ENCODE results near the gene NPM1. TPM values are rescaled to one million over a fixed set of nuclear protein-coding genes. Genes with fewer than 3 reads are reported as not detected.
"Not testable (repeated sequence)": the region's sequence is repeated elsewhere in the genome, so short reads cannot be mapped to it uniquely, and the experiment has no call there.

The NPM1 gene
- total RNA-seq, 2 experiments from 2014 or later, result 1,050 to 1,562 TPM

DNA sequence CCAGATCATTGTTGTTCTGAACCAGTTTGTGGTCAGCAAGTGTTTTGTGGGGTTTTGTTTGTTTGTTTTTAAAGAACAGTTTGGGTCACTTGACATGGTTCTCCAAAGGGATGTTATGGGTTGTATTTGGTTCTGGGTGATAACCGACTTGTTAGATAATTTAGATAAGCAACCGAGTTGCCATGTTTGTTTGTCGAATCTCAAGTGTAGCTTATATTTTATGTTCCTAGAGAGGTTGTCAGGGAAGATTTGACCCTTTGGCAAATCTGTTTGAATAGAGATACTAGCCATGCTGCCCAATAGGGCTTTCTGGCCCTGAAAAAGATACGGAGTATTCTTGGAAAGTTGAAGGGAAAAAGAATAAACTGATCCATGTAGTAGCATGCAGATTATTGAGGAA lies 19.6 kb downstream of the NPM1 start:
- POLR2A ChIA-PET, result no interaction called here
- Mint-ChIP-seq H3K9me3 (no peaks in the 10 kb centered on the region), H3K27ac (no peak overlapping the region), H3K4me3 (no peak overlapping the region), H3K4me1 (peaks cover 44% of the 10 kb centered on the region), H3K36me3 (ENCODE audit: low read depth) (peaks cover 66% of the 10 kb centered on the region), H3K27me3 (no peaks in the 10 kb centered on the region)
- no peak for DNase-seq
- CTCF ChIA-PET, result no interaction called here

DNA sequence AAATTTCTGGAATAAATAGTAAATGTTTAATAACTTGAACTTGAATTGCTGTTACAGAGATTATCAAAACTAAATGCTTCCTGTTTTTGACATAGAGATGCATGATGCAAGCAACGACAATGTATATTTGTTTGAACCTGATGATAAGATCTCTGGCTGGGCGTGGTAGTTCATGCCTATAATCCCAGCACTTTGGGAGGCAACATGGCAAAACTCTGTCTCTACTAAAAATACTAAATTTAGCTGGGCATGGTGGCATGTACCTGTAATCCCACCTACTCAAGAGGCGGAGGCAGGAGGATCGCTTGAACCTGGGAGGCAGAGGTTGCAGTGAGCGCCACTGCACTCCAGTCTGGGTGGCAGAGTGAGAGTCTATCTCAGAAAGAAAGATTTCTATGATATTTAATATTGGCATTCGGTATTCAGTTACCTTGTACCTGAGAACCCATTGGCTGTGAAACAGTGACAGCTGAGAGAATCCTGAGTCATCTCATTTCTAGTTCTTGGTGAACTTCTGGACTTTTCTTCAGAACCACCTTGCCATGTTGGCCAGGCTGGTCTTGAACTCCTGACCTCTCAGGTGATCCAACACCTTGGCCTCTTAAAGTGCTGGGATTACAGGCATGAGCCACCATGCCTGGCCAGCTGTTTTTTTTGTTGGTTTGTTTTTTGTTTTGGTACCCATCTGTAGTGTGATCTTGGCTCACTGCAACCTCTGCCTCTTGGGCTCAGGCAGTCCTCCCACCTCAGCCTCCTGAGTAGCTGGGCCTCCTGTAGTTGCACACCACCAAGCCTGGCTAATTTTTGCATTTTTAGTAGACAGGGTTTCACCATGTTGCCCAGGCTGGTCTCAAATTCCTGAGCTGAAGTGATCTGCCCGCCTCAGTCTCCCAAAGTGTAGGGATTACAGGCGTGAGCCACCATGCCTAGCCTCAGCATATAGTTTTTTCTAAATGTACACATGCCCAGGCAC lies 21.8 kb downstream of the NPM1 start:
- Mint-ChIP-seq H3K36me3 (ENCODE audit: low read depth) (peaks cover 77% of the 10 kb centered on the region), H3K9me3 (no peaks in the 10 kb centered on the region), H3K27ac (peak overlapping the region; percentile 85), H3K4me1 (peaks cover 44% of the 10 kb centered on the region), H3K27me3 (no peaks in the 10 kb centered on the region), H3K4me3 (no peak overlapping the region)
- DNase-seq, result no peak
- ChIA-PET POLR2A (no interaction called here), CTCF (no interaction called here)

DNA sequence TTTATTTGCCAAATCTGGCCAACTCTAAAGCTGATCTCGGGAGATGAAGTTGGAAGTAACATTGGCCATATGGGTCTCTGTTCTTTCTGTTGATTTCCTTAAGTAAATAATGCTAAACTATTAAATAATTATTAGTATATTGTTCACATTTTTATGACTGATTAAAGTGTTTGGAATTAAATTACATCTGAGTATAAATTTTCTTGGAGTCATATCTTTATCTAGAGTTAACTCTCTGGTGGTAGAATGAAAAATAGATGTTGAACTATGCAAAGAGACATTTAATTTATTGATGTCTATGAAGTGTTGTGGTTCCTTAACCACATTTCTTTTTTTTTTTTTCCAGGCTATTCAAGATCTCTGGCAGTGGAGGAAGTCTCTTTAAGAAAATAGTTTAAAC lies 22.5 kb downstream of the NPM1 start:
- CTCF ChIA-PET, result no interaction called here
- peak overlapping the region; percentile 85 for H3K27ac Mint-ChIP-seq
- no peaks in the 10 kb centered on the region for H3K27me3 Mint-ChIP-seq
- H3K36me3 Mint-ChIP-seq (ENCODE audit: low read depth), result peaks cover 72% of the 10 kb centered on the region
- H3K4me3 Mint-ChIP-seq, result no peak overlapping the region
- POLR2A ChIA-PET, result no interaction called here
- H3K9me3 Mint-ChIP-seq, result no peaks in the 10 kb centered on the region
- H3K4me1 Mint-ChIP-seq, result peaks cover 44% of the 10 kb centered on the region
- no peak for DNase-seq

DNA sequence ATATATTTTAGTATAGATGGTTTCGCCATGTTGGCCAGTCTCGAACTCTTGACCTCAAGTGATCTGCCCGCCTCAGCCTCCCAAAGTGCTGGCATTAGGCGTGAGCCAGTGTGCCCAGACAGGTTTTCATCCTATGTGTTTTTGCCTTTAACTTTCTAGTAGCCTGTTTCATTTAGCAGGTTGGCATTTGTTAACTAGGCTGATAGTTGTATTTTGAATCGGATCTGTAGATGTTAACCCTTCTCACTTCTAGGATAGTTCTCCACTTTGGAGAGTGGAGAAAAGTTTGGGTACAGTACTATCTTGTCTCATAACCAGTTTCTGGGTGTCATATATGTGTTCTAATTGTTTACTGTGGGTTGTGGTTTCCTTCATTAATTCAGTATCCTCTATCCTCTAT lies 24.5 kb downstream of the NPM1 start:
- no peak for DNase-seq
- POLR2A ChIA-PET, result no interaction called here
- H3K4me3 Mint-ChIP-seq, result no peak overlapping the region
- H3K4me1 Mint-ChIP-seq, result peaks cover 30% of the 10 kb centered on the region
- H3K36me3 Mint-ChIP-seq (ENCODE audit: low read depth), result peaks cover 56% of the 10 kb centered on the region
- no peaks in the 10 kb centered on the region for H3K27me3 Mint-ChIP-seq
- CTCF ChIA-PET, result no interaction called here
- no peaks in the 10 kb centered on the region for H3K9me3 Mint-ChIP-seq
- no peak overlapping the region for H3K27ac Mint-ChIP-seq

DNA sequence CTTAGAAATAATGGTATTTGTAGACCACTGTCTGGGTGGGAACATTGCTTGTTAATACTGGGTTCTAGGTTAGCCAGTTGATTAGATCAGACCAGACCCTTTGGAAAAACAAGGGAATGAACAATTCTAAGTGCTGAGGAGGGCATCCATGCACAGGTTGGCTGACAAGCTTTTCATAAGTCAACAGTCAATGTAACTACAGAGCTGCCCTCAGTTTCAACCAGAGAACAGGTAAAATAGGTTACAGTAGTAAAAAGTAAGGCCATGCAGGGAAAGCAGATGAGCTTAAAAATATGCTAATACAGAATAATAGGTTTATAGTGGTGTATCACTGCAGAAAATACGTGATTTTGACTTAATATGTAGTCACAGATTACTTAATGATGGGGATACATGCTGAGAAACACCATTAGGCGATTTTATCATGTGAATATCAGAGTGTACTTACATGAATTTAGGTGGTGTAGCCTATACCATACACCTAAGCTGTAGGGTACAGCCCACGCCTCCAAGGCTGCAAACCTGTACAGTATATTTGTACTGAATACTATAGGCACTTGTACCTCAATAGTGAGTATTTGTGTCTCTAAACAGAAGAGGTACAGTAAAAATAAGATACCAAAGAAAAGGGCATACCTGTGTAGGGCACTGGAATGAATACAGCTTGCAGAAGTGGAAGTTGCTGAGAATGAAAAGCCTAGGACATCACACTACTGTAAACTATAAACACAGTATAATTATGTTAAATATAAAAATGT lies 25.7 kb downstream of the NPM1 start:
- H3K9me3 Mint-ChIP-seq, result no peaks in the 10 kb centered on the region

DNA sequence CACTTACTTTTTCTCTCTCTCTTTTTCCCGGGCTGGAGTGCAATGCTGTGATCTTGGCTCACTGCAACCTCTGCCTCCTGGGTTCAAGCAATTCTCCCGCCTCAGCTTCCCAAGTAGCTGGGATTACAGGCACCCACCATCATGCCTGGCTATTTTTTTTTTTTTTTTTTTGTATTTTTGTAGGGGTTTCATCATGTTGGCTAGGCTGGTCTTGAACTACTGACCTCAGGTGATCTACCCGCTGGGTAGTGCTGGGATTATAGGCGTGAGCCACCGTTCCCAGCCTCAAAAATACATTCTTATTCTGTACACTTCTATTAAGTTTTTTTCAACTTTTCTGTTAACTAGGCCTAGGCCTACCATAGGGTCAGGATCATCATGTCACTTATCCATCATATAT lies 26.3 kb downstream of the NPM1 start:
- H3K4me3 Mint-ChIP-seq, H3K27me3 Mint-ChIP-seq, DNase-seq, H3K9me3 Mint-ChIP-seq, CTCF ChIA-PET, H3K27ac Mint-ChIP-seq: not testable (repeated sequence)
- H3K36me3 Mint-ChIP-seq (ENCODE audit: low read depth), result peaks cover 39% of the 10 kb centered on the region
- POLR2A ChIA-PET, result interaction anchor here (0.6 kb wide), 1 partner anchor 1152 kb away, joined by 6 read pairs; no protein-coding TSS in a partner anchor
- H3K4me1 Mint-ChIP-seq, result peaks cover 16% of the 10 kb centered on the region

More for the DNA sequence above, 25.7 kb downstream of the NPM1 start:
- no peak for DNase-seq
- ChIA-PET POLR2A (interaction anchor here (0.6 kb wide), 1 partner anchor 1152 kb away, joined by 6 read pairs; no protein-coding TSS in a partner anchor), CTCF (interaction anchor here (0.5 to 0.6 kb wide), 2 partner anchors 12 to 451 kb away, joined by 3 to 6 read pairs; no protein-coding TSS in a partner anchor)
- peaks cover under 1% of the 10 kb centered on the region for H3K27me3 Mint-ChIP-seq
- peak overlapping the region; percentile 61 for H3K27ac Mint-ChIP-seq
- no peak overlapping the region for H3K4me3 Mint-ChIP-seq
- peaks cover 19% of the 10 kb centered on the region for H3K4me1 Mint-ChIP-seq
- H3K36me3 Mint-ChIP-seq (ENCODE audit: low read depth), result peaks cover 44% of the 10 kb centered on the region

DNA sequence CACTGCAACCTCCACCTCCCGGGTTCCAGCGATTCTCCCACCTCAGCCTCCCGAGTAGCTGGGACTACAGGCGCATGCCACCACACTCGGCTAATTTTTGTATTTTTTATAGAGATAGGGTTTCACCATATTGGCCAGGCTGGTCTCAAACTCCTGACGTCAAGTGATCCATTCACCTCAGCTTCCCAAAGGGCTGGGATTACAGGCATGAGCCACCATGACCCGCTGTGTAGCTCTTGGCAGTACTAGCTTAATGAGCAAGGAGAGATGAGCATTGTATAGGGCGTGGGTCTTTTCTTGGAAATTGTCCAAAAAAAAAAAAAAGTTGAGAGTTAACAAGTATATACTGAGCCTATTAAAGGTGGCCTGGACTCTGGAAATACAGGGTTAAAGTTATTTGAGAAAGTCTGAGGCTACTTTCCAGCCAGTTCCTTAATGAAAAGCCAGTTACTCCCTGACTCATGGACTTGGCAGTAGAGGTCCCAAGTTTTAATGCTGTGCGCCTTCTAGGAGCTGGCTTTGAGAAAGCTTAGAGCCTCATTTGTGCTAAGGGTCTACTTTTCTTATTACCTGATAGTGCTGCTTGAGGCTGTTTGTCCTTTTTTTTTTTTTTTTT lies 27.6 kb downstream of the NPM1 start:
- H3K27ac Mint-ChIP-seq, result no peak overlapping the region
- peaks cover 30% of the 10 kb centered on the region for H3K36me3 Mint-ChIP-seq (ENCODE audit: low read depth)
- POLR2A ChIA-PET, result no interaction called here
- H3K4me1 Mint-ChIP-seq, result peaks cover 12% of the 10 kb centered on the region
- H3K4me3 Mint-ChIP-seq, result no peak overlapping the region
- no peaks in the 10 kb centered on the region for H3K9me3 Mint-ChIP-seq
- CTCF ChIA-PET, result no interaction called here
- DNase-seq, result no peak
- H3K27me3 Mint-ChIP-seq, result peaks cover 5% of the 10 kb centered on the region

DNA sequence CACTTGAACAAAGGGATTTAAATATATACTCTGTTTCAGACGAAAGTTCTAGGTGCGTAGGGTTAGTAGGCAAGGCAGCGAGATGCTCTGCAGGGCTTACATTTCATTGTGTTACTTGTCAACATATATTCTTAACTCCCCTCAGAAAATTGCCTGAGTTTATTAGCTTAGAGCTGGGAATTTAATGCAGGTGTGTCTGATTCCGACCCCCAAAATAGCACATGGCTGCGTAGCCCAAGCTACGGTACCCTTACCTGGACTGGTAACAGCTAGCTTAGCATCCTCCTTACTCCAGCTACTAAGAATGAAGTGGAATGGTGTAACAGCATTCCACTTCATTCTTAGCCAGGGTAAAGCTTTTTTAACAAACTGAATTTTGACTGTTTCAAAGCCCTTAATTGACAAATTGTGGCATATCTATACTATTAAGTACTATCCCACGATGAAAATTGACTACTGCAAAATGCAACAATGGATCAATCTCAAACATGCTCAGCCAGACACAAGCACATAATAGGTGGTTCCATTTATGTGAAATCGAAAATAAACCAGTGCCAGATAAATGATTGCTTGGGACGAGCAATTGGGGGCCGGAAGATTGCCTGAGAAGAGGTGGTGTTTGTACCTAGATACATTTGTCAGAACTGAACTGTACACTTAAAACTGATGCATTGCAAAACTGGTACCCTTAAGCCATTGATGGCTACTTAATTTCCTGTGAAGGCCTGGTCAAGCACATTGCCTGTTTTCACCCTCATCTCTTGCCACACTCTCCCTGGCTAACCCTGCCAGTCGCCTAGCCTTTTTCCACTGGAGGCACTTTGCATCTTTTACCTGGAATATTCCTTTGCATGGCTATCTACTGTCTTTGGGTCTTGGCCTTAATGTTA lies 28.8 kb downstream of the NPM1 start:
- ChIA-PET POLR2A (no interaction called here), CTCF (no interaction called here)
- DNase-seq, result no peak
- Mint-ChIP-seq H3K27ac (no peak overlapping the region), H3K9me3 (no peaks in the 10 kb centered on the region), H3K4me1 (peaks cover 12% of the 10 kb centered on the region), H3K36me3 (ENCODE audit: low read depth) (peaks cover 20% of the 10 kb centered on the region), H3K4me3 (no peak overlapping the region), H3K27me3 (peaks cover 15% of the 10 kb centered on the region)

DNA sequence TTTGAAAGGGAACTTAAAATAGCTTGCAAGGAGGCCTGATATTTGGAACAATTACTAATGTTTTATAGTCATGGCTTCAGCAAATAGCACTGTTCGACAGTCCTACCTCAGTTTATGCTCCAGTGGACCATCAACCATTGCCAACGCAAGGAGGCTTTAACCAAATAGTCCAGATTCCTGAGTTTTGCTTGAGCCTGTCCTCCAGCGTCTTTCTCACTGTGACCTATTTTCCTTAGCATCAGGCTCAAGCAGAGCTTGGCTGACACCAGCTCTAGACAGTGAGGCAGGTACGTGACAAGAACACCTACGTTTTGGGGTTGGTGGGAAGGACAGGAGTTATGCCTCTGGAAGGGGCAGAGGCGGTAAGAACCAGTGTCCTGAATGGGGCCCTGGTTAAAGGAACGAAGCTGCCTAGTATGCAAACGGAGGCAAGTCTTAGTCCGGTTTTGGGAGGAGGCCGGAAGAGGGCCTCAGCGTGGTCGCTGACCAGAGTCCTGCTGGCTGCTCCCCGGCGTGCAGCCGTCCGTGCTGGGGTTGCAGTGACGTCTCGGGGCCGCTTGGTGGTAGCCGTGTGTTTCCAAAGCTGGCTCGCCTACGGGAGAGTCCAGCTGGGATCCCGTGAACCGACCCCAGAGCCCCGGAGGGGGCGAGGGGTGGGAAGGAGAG lies 30.8 kb downstream of the NPM1 start:
- Mint-ChIP-seq H3K36me3 (ENCODE audit: low read depth) (peaks cover 3% of the 10 kb centered on the region), H3K4me1 (peaks cover 9% of the 10 kb centered on the region), H3K27me3 (peaks cover 28% of the 10 kb centered on the region), H3K9me3 (no peaks in the 10 kb centered on the region), H3K4me3 (peak overlapping the region; percentile 65), H3K27ac (no peak overlapping the region)
- DNase-seq, result peak; percentile 55
- ChIA-PET POLR2A (no interaction called here), CTCF (interaction anchor here (0.7 to 1.5 kb wide), 7 partner anchors 10 to 589 kb away, joined by 3 to 6 read pairs (median 3); no protein-coding TSS in a partner anchor)

DNA sequence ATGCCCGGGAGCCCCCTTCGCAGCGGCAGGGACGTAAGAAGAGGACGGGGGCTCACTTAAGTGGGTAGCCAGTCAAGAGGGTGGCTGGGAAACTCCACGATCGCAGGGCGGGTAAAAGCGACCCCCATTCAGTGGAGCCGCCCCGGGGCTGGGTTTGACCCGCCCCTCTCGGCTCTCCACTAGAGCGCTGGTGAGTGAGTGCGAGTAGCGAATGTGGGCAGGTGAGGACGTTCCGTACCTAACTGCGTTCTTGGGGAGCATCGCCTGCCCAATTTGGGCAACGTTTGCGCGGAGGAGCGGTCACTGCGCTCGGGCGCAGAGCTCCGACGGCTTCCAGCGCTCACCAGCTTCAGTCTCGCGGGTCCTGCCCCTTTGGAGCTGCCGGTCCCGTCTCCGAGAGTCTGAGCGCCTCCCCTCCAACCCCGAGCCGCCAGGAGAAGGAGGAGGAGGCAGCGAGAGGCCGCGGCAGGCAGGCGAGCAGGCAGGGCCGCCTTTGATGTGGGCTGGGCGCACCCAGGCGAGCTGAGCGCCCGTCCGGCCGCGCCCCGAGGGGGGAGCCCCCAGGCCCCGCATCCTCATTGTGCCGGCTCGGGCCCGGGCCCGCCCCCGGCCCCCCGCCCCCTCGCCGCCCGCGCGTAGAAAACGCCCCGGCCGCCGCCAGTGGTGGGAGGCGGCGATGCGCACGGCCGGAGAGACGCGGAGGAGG lies 31.5 kb downstream of the NPM1 start, which contains the start of gene FGF18:
Gene FGF18, plus strand, starts transcription at position 666 of the 706 bp plus-strand sequence. CDS start 553 bp downstream, outside the sequence.
- Mint-ChIP-seq H3K27ac (peak within 1 kb of the TSS; percentile 73), H3K4me3 (peak within 1 kb of the TSS; percentile 72), H3K4me1 (peaks cover 9% of the 10 kb centered on the region), H3K9me3 (no peaks in the 10 kb centered on the region), H3K36me3 (ENCODE audit: low read depth) (peaks cover 2% of the 10 kb centered on the region), H3K27me3 (peaks cover 28% of the 10 kb centered on the region)
- ChIA-PET CTCF (interaction anchor here (0.9 to 1.5 kb wide), 5 partner anchors 11 to 484 kb away, joined by 3 to 6 read pairs (median 3); no protein-coding TSS in a partner anchor), POLR2A (no interaction called here)
- DNase-seq, result peak; percentile 48
